Stimulated activated CD8-positive, alpha-beta memory T cell treated with anti-CD3 and anti-CD28 coated beads, Interleukin-4, amount 100 ng/mL, for 24 hours (primary cell): Measurements from ENCODE around the gene WDR93.
A peak's percentile ranks its signal among the peaks of the same experiment; 100 is the strongest.
"Not testable (repeated sequence)": the region's sequence is repeated elsewhere in the genome, so short reads cannot be mapped to it uniquely, and the experiment has no call there.

Experiments
- DNase-seq: peaks from one replicate; pipeline ENCODE4 v3.0.0-alpha.2; 2020; ENCODE audit warnings: low read depth

The WDR93 gene

DNA sequence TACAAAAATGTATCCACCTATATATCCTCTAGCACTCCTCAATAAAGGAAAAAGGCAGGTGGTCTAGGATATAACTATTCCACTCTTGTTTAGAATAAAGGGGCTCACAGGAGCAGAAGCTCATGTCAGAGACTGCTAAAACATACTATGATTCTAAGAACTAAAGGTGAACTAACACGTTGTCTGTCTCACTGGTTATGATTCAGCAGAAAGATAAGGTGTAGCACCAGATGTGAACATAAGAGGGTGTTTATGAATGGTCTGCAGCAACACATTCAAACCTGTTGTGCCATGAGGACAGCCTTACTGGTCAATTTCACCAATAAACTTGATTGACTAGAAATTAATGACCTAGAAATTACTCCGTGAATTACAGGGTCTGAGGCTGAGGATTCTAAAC lies 4.6 kb upstream of the WDR93 start:
- no peak for DNase-seq

GRCh38 chr15:89686522-89686921 lies 4.1 kb upstream of the WDR93 start:
- no peak for DNase-seq

GRCh38 chr15:89689930-89690275 lies 708 bp upstream of the WDR93 start:
- DNase-seq, result not testable (repeated sequence)

DNA sequence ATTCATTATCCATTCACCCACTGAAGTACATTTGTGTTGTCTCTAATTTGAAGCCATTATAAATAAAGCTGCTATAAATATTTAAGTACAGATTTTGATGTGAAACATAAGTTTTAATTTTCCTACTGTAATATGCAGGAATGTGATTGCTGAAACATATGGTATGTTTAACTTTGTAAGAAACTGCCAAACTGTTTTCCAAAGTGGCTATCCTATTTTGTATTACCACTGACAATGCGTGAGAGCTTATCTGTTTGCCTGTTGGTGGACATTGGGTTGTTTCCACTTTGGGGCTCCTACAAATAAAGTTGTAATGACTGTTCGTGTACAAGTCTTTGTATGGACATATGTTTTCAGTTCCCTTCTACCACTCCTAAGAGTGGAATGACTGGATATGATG lies 2.5 kb downstream of the WDR93 start:
- DNase-seq, result no peak

- no peak for DNase-seq
These were observed 3.1 kb downstream of the WDR93 start for GRCh38 chr15:89693696-89694095.

DNA sequence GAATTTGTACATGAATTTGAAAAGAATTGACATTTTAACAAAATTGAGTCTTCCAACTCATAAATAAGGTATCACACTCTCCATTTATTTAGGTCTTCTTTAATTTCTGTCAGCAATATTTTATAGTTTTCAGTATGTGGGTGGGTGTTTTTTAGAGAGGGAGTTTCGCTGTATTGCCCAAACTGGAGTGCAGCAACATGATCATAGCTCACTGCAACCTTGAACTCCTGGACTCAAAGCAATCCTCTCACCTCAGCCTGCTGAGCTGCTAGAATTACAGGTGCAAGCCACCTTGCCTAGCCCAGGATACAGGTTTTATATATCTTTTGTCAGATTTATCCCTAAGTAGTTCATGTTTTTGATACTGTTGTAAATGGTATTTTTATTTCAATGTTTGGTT lies 4.6 kb downstream of the WDR93 start:
- no peak for DNase-seq

DNA sequence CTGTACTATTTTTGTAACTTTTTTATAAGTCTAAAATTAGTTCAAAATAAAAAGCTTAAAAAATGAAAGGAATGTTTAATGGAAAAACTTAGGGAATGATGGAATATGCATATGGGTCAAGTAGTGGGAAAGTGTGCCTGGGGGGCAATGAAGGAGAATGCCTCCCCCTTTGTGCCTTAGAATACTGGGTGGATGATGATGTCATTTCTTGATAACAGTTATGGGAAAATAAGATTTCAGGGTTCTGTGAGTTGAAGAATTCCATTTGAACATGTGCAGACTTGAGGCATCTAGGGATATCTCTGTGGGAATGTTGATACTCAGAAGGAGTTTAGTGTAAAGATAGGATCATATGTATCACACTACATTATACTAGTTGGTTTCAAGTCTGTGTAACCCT lies 13.8 kb downstream of the WDR93 start:
- DNase-seq, result no peak

GRCh38 chr15:89707577-89707976 lies 17.0 kb downstream of the WDR93 start:
- no peak for DNase-seq

- no peak for DNase-seq
These were observed 24.2 kb downstream of the WDR93 start for GRCh38 chr15:89714775-89715174.

- no peak for DNase-seq
These were observed 32.4 kb downstream of the WDR93 start for GRCh38 chr15:89723031-89723430.

GRCh38 chr15:89724621-89725020 lies 34.0 kb downstream of the WDR93 start:
- no peak for DNase-seq

GRCh38 chr15:89725064-89725463 lies 34.5 kb downstream of the WDR93 start:
- no peak for DNase-seq

GRCh38 chr15:89728254-89728653 lies 37.6 kb downstream of the WDR93 start:
- DNase-seq, result no peak

- DNase-seq, result no peak
These were observed 40.7 kb downstream of the WDR93 start for GRCh38 chr15:89731275-89731674.

GRCh38 chr15:89732451-89733172 lies 42.0 kb downstream of the WDR93 start:
- DNase-seq, result no peak

GRCh38 chr15:89735773-89736172 lies 45.2 kb downstream of the WDR93 start:
- DNase-seq, result no peak

DNA sequence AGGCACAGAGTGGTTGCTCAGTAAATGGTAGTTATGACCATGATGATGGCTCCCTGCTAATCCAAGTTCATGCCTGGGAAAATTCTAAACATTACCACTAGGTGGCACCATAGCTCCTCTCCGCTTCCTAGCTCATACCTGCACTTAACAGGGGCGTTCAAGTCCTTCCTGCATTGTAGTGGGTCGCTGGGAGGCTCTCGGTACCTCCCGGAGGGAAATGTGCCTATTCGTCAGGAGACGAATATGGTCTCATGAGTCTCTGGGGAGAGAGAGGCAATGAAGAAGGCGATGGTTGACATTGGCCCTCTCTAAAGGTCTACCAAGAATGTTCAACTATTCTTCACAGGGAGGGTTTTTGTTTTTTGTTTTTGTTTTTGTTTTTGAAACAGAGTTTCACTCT lies 49.5 kb downstream of the WDR93 start:
- DNase-seq, result peak; percentile 25

- DNase-seq, result no peak
These were observed 52.4 kb downstream of the WDR93 start for GRCh38 chr15:89743011-89743410.

- DNase-seq, result no peak
These were observed 53.0 kb downstream of the WDR93 start for GRCh38 chr15:89743594-89743993.

DNA sequence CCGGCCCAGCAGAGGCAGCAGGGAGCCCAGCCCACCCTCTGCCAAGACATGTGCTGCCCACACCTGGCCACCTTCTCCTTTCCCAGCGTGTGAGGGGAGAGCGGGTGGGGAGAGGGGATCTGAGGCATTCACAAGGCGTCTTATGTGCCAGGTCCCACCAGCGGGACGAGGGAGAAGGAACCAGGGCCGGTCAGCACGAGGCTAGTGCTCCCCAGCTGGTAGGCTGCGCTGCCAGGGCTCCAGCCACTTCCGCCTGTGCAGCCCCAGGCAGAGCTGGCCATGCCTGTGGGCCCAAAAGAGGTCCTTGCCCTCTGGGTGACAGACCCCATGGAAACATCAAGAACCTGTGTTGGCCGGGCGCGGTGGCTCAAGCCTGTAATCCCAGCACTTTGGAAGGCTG lies 54.5 kb downstream of the WDR93 start:
- no peak for DNase-seq

DNA sequence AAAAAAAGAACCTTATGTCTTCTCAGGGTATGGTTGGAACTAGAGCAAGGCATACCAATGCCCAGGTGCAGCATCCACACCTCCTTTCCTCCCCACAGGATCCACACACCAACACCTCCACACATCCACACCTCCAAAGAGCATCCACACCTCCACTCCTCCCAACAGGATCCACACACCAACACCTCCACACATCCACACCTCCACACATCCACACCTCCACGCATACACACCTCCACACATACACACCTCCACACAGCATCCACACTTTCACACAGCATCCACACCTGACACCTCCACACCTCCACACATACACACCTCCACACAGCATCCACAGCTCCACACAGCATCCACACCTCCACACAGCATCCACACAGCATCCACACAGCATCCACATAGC lies 55.2 kb downstream of the WDR93 start:
- no peak for DNase-seq

DNA sequence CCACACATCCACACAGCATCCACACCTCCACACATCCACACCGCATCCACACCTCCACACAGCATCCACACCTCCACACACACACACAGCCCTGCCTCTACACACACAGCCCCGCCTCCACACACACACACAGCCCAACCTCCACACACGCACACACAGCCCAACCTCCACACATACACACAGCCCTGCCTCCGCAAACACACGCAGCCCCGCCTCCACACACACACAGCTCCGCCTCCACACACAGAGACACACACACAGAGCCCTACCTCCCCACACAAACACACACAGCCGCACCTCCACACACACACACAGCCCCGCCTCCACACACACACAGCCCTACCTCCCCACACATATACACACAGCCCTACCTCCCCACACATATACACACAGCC lies 55.8 kb downstream of the WDR93 start:
- no peak for DNase-seq

- DNase-seq, result no peak
These were observed 57.4 kb downstream of the WDR93 start for GRCh38 chr15:89747708-89748682.
